HepG2 (cell line): ENCODE data around the gene USF2. TPM values are rescaled to one million over a fixed set of nuclear protein-coding genes. Genes with fewer than 3 reads are reported as not detected.
A peak's percentile ranks its signal among the peaks of the same experiment; 100 is the strongest.

Source experiments
- AHR ChIP-seq: IDR thresholded peaks from 2 replicates; pipeline ENCODE4 v1.6.1; 2018; ENCODE audit warnings: missing genetic modification reagents, missing compliant biosample characterization
- EED ChIP-seq: sonication (generic); formaldehyde crosslinking; IDR thresholded peaks from 2 replicates; pipeline ENCODE4 v1.5.0; 2020; ENCODE audit warnings: mild to moderate bottlenecking, missing genetic modification reagents
- FOXP1 ChIP-seq, 2 experiments: fragments of 450-650 bp in 1 of 2; IDR thresholded peaks; 2 replicates each; pipeline ENCODE4 v1.6.1; 2017 to 2018; ENCODE audit warnings: antibody characterized with exemption in 1 of 2
- GLMP ChIP-seq: sonication (generic); formaldehyde crosslinking; IDR thresholded peaks from 2 replicates; pipeline ENCODE4 v1.9.0; 2021; ENCODE audit warnings: missing genetic modification reagents, mild to moderate bottlenecking, borderline replicate concordance
- KLF12 ChIP-seq: sonication (generic); formaldehyde crosslinking; IDR thresholded peaks from 2 replicates; pipeline ENCODE4 v1.4.0; 2020; ENCODE audit warnings: missing genetic modification reagents, borderline replicate concordance
- MED13 ChIP-seq: sonication (generic); formaldehyde crosslinking; IDR thresholded peaks from 2 replicates; pipeline ENCODE4 v1.5.0; 2020; ENCODE audit warnings: missing genetic modification reagents
- MTF1 ChIP-seq: sonication (generic); formaldehyde crosslinking; IDR thresholded peaks from 2 replicates; pipeline ENCODE4 v1.5.0; 2020; ENCODE audit warnings: missing genetic modification reagents
- MXD1 ChIP-seq: sonication (generic); formaldehyde crosslinking; IDR thresholded peaks from 2 replicates; pipeline ENCODE4 v1.4.0; 2020; ENCODE audit warnings: mild to moderate bottlenecking, missing genetic modification reagents
- NCOA5 ChIP-seq: sonication (generic); formaldehyde crosslinking; IDR thresholded peaks from 2 replicates; pipeline ENCODE4 v1.4.0; 2020; ENCODE audit warnings: missing genetic modification reagents
- PAF1 ChIP-seq: IDR thresholded peaks from 2 replicates; pipeline ENCODE4 v1.6.1; 2016; ENCODE audit warnings: missing genetic modification reagents, missing compliant biosample characterization
- PRPF4 ChIP-seq: fragments of 200-400 bp; formaldehyde crosslinking; IDR thresholded peaks from 2 replicates; pipeline ENCODE4 v1.6.1; 2016; ENCODE audit warnings: low read length, low read depth; ENCODE audit not compliant: poor library complexity, severe bottlenecking
- RAD51 ChIP-seq: fragments of 450-650 bp; IDR thresholded peaks from 2 replicates; pipeline ENCODE4 v1.6.1; 2016; ENCODE audit warnings: borderline replicate concordance
- RARA ChIP-seq: IDR thresholded peaks from 2 replicates; pipeline ENCODE4 v1.6.1; 2016; ENCODE audit warnings: missing genetic modification reagents, missing compliant biosample characterization
- REL ChIP-seq: sonication (generic); formaldehyde crosslinking; conservative IDR thresholded peaks from 2 replicates; pipeline ENCODE4 v1.8.0; 2022; ENCODE audit warnings: mild to moderate bottlenecking, missing genetic modification reagents, moderate library complexity
- SAP130 ChIP-seq: IDR thresholded peaks from 2 replicates; pipeline ENCODE4 v1.6.1; 2016; ENCODE audit warnings: low read depth
- TBX3 ChIP-seq: fragments of 450-650 bp; IDR thresholded peaks from 2 replicates; pipeline ENCODE4 v1.6.1; 2017; ENCODE audit warnings: antibody characterized with exemption, mild to moderate bottlenecking, inconsistent platforms, borderline replicate concordance
- ZNF143 ChIP-seq: sonication (generic); formaldehyde crosslinking; IDR thresholded peaks from 2 replicates; pipeline ENCODE4 v1.4.0; 2020; ENCODE audit warnings: missing genetic modification reagents
- ZNF251 ChIP-seq: sonication (generic); formaldehyde crosslinking; IDR thresholded peaks from 2 replicates; pipeline ENCODE4 v1.9.0; 2021; ENCODE audit warnings: mild to moderate bottlenecking, missing genetic modification reagents
- ZNF263 ChIP-seq: sonication (generic); formaldehyde crosslinking; IDR thresholded peaks from 2 replicates; pipeline ENCODE4 v1.4.0; 2020; ENCODE audit warnings: missing genetic modification reagents
- ZNF546 ChIP-seq: sonication (generic); formaldehyde crosslinking; conservative IDR thresholded peaks from 2 replicates; pipeline ENCODE4 v1.8.1; 2023; ENCODE audit warnings: mild to moderate bottlenecking, missing genetic modification reagents
- ZNF652 ChIP-seq: IDR thresholded peaks from 2 replicates; pipeline ENCODE4 v1.6.1; 2016; ENCODE audit warnings: low read depth, borderline replicate concordance
- ZNF709 ChIP-seq: sonication (generic); formaldehyde crosslinking; IDR thresholded peaks from 2 replicates; pipeline ENCODE4 v1.5.0; 2020; ENCODE audit warnings: mild to moderate bottlenecking, missing genetic modification reagents
- polyA plus RNA-seq, 8 experiments: library from polyadenylated mRNA; depleted of rRNA in 3 of 8; stranded (reverse) in 7 of 8; unstranded in 1 of 8; fragments of >200 nt; fragmentation: Illumina TruSeq in 4 of 8; extraction: Trizol in 4 of 8; gene quantifications; 2 replicates each; pipeline versions ENCODE4 v1.2.1 to v1.2.3, GENCODE V29; 2011 to 2016; ENCODE audit warnings: low read depth in 4 of 8, missing spikeins in 1 of 8, mixed read lengths in 1 of 8; ENCODE audit not compliant: insufficient read depth in 1 of 8
- total RNA-seq, 5 experiments: library from RNA; depleted of rRNA; stranded (reverse); fragments of >200 nt; fragmentation: Illumina TruSeq; extraction: Trizol; gene quantifications; 2 replicates each; pipeline ENCODE4 v1.2.3, GENCODE V29; 2016; ENCODE audit warnings: low read depth in 1 of 5
- TF ChIP-seq, protein P1 (sequence below): sonication (generic); formaldehyde crosslinking; IDR thresholded peaks from 2 replicates; pipeline ENCODE4 v1.4.0; 2020; ENCODE audit warnings: missing genetic modification reagents
- TF ChIP-seq, protein P2 (sequence below): IDR thresholded peaks from 2 replicates; pipeline ENCODE4 v1.6.1; 2016; ENCODE audit warnings: mild to moderate bottlenecking, missing biosample characterization, missing genetic modification reagents
- TF ChIP-seq, protein P3 (sequence below): IDR thresholded peaks from 2 replicates; pipeline ENCODE4 v1.6.1; 2016; ENCODE audit warnings: low read depth, borderline replicate concordance

The USF2 gene
- total and polyA plus RNA-seq, 2 of the 13 experiments (the other 11 are each of a cell fraction or from before 2014, with no cell fraction given): 54.9 to 106 TPM

GRCh38 chr19:35318679-35319448 lies 50.1 kb downstream of the USF2 start (continued):
- TF ChIP-seq, protein P1, sequence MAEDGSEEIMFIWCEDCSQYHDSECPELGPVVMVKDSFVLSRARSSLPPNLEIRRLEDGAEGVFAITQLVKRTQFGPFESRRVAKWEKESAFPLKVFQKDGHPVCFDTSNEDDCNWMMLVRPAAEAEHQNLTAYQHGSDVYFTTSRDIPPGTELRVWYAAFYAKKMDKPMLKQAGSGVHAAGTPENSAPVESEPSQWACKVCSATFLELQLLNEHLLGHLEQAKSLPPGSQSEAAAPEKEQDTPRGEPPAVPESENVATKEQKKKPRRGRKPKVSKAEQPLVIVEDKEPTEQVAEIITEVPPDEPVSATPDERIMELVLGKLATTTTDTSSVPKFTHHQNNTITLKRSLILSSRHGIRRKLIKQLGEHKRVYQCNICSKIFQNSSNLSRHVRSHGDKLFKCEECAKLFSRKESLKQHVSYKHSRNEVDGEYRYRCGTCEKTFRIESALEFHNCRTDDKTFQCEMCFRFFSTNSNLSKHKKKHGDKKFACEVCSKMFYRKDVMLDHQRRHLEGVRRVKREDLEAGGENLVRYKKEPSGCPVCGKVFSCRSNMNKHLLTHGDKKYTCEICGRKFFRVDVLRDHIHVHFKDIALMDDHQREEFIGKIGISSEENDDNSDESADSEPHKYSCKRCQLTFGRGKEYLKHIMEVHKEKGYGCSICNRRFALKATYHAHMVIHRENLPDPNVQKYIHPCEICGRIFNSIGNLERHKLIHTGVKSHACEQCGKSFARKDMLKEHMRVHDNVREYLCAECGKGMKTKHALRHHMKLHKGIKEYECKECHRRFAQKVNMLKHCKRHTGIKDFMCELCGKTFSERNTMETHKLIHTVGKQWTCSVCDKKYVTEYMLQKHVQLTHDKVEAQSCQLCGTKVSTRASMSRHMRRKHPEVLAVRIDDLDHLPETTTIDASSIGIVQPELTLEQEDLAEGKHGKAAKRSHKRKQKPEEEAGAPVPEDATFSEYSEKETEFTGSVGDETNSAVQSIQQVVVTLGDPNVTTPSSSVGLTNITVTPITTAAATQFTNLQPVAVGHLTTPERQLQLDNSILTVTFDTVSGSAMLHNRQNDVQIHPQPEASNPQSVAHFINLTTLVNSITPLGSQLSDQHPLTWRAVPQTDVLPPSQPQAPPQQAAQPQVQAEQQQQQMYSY (CRISPR knock-in tag): no peak
- no peak for TF ChIP-seq FOXP1 (IDR thresholded peaks at IDR 0.05)
- TF ChIP-seq FOXP1 (CRISPR knock-in tag; IDR thresholded peaks at IDR 0.05): peak; percentile 17; the same call in 1 of the 2 replicates
- peak; percentile 79 for TF ChIP-seq RARA (CRISPR knock-in tag)
- TF ChIP-seq REL (CRISPR knock-in tag): no peak
- no peak for TF ChIP-seq PRPF4
- TF ChIP-seq KLF12 (CRISPR knock-in tag): no peak
- TF ChIP-seq ZNF652 (CRISPR knock-in tag): no peak
- TF ChIP-seq MXD1 (CRISPR knock-in tag): 0 out of 2 replicates have a peak, but pooled peaks have one; percentile 37
- no peak for TF ChIP-seq ZNF251 (CRISPR knock-in tag)
- no peak for TF ChIP-seq NCOA5 (CRISPR knock-in tag)
- TF ChIP-seq, protein P2, sequence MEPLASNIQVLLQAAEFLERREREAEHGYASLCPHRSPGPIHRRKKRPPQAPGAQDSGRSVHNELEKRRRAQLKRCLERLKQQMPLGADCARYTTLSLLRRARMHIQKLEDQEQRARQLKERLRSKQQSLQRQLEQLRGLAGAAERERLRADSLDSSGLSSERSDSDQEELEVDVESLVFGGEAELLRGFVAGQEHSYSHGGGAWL: peak; percentile 37; the same call in 1 of the 2 replicates
- no peak for TF ChIP-seq PAF1 (CRISPR knock-in tag)
- no peak for TF ChIP-seq RAD51
- TF ChIP-seq MED13: no peak
- peak; percentile 67; the same call in 1 of the 2 replicates for TF ChIP-seq TBX3
- TF ChIP-seq ZNF143 (CRISPR knock-in tag): no peak
- TF ChIP-seq SAP130 (CRISPR knock-in tag): peak; percentile 78
- no peak for TF ChIP-seq MTF1 (CRISPR knock-in tag)
- no peak for TF ChIP-seq EED (CRISPR knock-in tag)
- no peak for TF ChIP-seq GLMP (CRISPR knock-in tag)
- no peak for TF ChIP-seq ZNF263 (CRISPR knock-in tag)
- TF ChIP-seq, protein P3, sequence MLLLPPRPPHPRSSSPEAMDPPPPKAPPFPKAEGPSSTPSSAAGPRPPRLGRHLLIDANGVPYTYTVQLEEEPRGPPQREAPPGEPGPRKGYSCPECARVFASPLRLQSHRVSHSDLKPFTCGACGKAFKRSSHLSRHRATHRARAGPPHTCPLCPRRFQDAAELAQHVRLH: no peak
- no peak for TF ChIP-seq ZNF709 (CRISPR knock-in tag)
- no peak for TF ChIP-seq ZNF546
- TF ChIP-seq AHR (CRISPR knock-in tag): no peak
